ENCODE results near the gene DAGLB.
"Not testable (repeated sequence)": the region's sequence is repeated elsewhere in the genome, so short reads cannot be mapped to it uniquely, and the experiment has no call there.

Gene DAGLB

GRCh38 chr7:6425948-6426347, 21.8 kb downstream of the DAGLB start:
- DNase-seq, result no peak

DNA sequence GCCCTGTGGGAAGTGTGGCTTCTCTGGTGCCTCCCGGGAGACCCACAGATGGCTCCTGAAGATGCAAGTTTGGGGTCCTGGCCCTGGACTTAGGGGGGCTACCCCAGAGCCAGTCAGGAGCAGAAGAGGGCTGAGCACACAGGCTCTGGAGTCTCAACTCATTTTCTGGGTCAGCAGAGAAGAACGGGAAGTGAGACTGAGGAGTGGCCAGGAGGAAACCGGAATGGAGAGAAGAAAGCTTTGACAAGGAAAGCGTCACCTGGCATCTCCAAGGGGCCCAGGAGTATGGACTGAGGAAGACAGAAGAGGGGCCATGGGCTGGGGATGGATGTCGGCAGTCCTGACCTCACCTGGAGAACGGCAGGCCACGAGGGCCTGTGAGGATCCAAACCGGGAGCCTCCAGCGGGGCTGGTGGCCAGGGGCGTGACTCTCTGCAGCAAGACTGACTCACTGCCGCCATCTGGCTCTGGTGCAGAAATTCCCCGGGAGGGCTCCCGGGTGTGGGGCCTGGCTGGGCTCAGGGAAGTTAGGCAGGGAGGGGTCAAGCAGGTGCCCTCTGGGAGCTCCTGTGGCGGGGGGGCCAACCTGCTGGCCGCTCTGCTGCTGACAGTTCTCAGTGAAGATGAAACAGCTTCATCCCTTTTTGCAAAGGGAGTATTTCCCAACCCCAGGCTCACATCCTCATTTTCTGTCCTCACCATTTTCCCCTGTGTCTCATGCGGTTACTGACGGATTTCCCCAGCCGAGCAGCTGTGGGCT, 23.6 kb downstream of the DAGLB start:
- DNase-seq, result no peak

- DNase-seq, result no peak
These were observed 24.7 kb downstream of the DAGLB start for GRCh38 chr7:6422926-6423632.

GRCh38 chr7:6422095-6422494, 25.7 kb downstream of the DAGLB start:
- DNase-seq, result no peak

- DNase-seq, result no peak
These were observed 27.1 kb downstream of the DAGLB start for GRCh38 chr7:6420680-6421079.

DNA sequence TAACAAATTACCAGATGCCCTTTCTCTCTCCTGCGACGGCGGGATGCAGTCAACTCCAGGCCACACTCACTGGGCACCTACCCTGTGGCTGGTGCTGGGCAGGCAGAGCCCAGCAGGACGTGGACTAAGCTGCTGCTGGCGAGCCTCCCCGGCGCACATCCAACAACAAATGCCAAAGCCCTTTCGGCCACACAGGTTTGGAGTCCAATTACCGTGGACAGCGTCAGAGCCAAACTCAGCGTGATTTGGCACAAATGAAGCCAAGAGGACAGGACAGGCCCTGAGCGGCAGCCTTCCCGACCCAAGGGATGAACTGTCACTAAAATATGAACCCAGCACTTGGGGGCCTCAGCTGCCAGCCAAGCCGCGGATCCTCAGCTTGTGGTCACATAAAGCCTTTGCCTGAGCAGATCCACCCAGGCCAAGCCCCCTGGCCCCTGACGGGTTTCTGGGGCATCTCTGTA, 28.4 kb downstream of the DAGLB start:
- DNase-seq, result no peak

- no peak for DNase-seq
These were observed 30.3 kb downstream of the DAGLB start for GRCh38 chr7:6417408-6417807.

DNA sequence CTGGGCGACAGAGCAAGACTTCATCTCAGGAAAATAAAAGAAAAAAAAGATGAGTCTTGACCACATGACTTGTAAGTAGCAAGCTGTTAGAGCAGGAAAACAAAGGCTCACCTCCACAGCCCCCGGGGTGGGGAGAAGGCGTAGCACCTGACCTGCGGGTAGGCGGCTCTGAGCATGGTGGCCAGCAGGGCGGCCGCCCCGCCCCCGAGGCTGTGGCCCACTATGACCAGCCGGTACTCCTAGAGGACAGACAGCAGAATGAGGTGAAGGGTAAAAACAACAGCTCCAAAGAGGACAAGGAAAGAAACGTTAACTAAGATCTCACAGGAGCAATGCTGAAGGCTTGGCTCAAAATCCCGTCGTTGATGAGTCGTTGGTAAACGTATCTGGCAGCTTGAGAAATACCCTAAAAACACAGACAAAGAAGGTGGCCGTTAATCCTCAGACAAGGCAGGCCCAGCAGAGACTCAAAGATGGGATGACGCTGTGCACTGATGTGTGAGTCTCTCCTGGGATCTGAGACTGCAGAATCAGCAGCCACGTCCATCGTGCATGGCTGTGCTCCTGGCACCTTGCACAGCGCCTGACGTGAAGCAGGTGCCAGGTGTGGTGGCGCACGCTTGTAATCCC, 31.1 kb downstream of the DAGLB start:
- no peak for DNase-seq

GRCh38 chr7:6413637-6414036, 34.1 kb downstream of the DAGLB start:
- DNase-seq, result no peak

DNA sequence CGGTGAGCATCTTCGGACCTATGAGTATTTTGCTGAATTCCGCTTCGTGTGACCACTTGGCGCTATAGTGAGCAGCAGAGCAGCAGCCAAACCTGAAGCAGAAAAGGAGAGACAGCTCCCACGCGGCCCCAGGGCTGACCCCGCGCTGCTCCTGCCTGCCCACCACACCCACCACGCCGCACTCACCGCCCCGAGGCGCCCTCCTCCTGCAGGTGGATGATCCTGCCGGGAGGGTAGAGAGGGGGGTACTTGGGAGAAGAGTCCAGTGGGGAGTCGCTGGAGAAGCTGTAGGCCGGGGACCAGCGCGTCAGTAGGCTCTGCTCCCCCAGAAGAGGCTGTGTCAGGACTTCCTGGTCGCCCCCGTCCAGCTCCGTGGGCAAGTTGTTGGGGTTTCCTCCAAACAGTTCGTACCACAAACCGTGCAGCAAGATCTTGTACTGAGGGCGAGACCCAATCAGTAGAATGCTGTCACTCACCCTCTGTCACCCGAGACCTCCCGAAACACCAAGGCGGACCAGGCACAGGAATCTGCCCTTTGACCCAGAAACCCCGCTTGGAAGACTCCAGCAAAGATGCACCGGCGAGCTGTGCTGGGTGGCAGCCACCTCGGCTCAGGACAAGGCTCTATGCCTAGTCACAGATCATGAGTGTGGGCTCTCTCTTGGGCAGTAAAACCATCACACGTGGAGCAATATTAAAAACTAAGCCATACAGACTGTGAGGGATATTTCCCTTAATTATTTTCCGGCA, 37.6 kb downstream of the DAGLB start:
- no peak for DNase-seq

GRCh38 chr7:6409091-6409490, 38.7 kb downstream of the DAGLB start:
- DNase-seq, result no peak

- DNase-seq, result no peak
These were observed 40.3 kb downstream of the DAGLB start for GRCh38 chr7:6407434-6407833.

DNA sequence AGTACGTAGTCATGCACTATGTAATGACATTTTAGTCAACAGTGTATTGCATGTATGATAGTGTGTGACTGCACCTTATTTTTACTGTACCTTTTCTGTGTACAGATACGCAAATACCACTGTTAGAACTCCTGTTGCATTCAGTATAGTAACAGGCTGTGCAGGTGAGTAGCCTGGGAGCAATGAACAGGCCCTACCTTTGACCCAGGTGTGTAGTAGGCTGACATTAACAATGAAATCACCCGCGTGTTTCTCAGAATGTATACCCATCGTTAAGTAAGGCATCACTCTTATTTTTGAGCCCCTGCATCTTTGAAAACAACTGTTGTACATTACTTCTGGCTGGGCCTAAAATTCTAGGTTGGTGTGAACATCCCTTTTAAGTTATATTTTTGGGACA, 41.6 kb downstream of the DAGLB start:
- DNase-seq, result no peak

- no peak for DNase-seq
These were observed 43.8 kb downstream of the DAGLB start for GRCh38 chr7:6403907-6404306.

DNA sequence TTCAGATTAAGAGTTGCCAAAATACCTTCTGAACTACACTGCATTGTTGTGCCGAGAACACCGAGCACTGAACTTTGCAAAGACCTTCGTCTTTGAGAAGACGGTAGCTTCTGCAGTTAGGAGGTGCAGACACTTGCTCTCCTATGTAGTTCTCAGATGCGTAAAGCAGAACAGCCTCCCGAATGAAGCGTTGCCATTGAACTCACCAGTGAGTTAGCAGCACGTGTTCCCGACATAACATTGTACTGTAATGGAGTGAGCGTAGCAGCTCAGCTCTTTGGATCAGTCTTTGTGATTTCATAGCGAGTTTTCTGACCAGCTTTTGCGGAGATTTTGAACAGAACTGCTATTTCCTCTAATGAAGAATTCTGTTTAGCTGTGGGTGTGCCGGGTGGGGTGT, 45.0 kb downstream of the DAGLB start:
- no peak for DNase-seq

- no peak for DNase-seq
These were observed 45.7 kb downstream of the DAGLB start for GRCh38 chr7:6402041-6402440.

GRCh38 chr7:6401536-6401935, 46.2 kb downstream of the DAGLB start:
- no peak for DNase-seq

GRCh38 chr7:6400243-6401105, 47.3 kb downstream of the DAGLB start:
- not testable (repeated sequence) for DNase-seq

DNA sequence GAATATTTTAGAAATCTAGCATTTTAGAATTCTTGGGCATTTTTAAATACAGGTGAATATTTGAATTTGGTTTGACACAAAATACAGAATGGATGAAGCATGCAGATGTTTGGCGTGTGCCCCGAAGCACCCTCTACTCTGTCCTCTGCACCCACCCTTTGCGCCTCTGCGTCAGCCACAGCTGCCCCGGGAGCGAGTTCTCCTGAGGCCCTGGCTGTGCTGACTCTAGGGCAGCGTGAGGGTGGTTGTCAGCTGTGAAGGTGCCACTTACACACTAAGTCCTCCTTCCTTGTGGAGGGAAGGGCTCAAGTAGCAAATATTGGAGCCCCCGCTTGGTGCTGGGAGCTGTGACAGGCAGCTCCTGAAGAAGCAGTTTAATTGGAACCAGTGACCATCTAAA, 48.4 kb downstream of the DAGLB start:
- no peak for DNase-seq

GRCh38 chr7:6398943-6399342, 48.8 kb downstream of the DAGLB start:
- no peak for DNase-seq

- DNase-seq, result not testable (repeated sequence)
These were observed 49.8 kb downstream of the DAGLB start for GRCh38 chr7:6397759-6398495.

All from stimulated activated CD4-positive, alpha-beta T cell treated with anti-CD3 and anti-CD28 coated beads, Interleukin-4, amount 100 ng/mL, for 4 hours (primary cell).